22Rv1 (cell line): ENCODE measurements around the gene R3HDM2.

Experiments
- H3K27ac ChIP-seq: fragments of 450-650 bp; 2 replicates; pipeline ENCODE4 v1.5.1; 2017
- ZFX ChIP-seq: fragments of 450-650 bp; IDR thresholded peaks from 2 replicates; pipeline ENCODE4 v1.6.1; 2017; ENCODE audit warnings: antibody characterized with exemption, borderline replicate concordance
- TF ChIP-seq, protein P1 (sequence below): fragments of 450-650 bp; IDR thresholded peaks from 2 replicates; pipeline ENCODE4 v1.5.1; 2017; ENCODE audit warnings: mild to moderate bottlenecking

Gene R3HDM2

GRCh38 chr12:57224973-57225679 is 205.7 kb downstream of the R3HDM2 start:
- H3K27ac ChIP-seq = 0 out of 2 replicates have a peak overlapping the region, but pooled peaks have one; percentile 13
- TF ChIP-seq, protein P1, sequence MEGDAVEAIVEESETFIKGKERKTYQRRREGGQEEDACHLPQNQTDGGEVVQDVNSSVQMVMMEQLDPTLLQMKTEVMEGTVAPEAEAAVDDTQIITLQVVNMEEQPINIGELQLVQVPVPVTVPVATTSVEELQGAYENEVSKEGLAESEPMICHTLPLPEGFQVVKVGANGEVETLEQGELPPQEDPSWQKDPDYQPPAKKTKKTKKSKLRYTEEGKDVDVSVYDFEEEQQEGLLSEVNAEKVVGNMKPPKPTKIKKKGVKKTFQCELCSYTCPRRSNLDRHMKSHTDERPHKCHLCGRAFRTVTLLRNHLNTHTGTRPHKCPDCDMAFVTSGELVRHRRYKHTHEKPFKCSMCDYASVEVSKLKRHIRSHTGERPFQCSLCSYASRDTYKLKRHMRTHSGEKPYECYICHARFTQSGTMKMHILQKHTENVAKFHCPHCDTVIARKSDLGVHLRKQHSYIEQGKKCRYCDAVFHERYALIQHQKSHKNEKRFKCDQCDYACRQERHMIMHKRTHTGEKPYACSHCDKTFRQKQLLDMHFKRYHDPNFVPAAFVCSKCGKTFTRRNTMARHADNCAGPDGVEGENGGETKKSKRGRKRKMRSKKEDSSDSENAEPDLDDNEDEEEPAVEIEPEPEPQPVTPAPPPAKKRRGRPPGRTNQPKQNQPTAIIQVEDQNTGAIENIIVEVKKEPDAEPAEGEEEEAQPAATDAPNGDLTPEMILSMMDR = peak; percentile 66
- TF ChIP-seq ZFX = no peak

GRCh38 chr12:57224278-57224972 is 206.4 kb downstream of the R3HDM2 start:
- TF ChIP-seq, protein P1 = no peak
- no peak for TF ChIP-seq ZFX
- 0 out of 2 replicates have a peak overlapping the region, but pooled peaks have one; percentile 13 for H3K27ac ChIP-seq

GRCh38 chr12:57223191-57224165 is 207.4 kb downstream of the R3HDM2 start:
- 0 out of 2 replicates have a peak overlapping the region, but pooled peaks have one; percentile 13 for H3K27ac ChIP-seq
- TF ChIP-seq, protein P1 = no peak

DNA sequence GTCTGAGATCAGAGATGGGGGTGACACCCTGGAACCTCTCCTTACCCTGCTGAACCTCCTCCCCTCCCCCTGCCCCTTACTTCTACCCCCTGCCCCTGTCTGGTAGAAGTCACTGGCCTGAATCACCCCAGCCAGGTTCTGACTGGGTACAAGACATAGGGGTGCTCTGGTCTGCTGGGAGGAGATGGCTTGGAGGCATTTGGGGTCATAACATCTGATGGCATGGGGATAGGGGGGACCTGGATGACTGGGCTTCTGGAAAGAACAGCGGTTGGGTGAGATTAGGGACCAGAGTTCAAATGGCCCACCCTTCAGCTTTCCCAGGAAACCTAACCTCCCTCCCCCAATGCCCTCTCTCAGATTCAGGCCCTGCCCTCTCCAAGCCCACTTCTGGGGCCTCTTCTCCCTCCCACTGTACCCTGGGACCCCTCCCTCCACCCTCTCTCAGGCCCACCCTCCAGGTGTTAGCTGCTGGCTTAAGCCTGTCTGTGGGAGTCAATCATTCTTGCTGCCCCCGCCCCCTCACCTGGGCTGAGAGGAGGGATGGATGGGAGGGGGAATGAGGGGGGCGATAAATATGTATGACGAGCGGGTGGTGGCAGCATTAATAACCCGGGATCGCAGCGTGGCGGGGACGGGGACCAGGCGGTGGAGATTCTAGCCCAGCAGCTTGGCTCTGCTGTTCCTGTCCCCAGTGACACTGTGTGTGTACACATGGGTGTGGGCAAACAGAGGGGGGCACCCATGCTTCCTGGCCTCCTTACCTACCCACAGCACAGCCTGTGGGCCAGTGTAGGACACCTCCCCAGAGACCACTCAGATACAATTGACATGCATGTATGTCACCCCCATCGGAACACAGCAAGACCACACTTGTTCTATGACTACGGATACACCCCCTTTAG is 208.3 kb downstream of the R3HDM2 start:
- TF ChIP-seq, protein P1 = no peak
- no peak for TF ChIP-seq ZFX
- H3K27ac ChIP-seq = no peak overlapping the region

DNA sequence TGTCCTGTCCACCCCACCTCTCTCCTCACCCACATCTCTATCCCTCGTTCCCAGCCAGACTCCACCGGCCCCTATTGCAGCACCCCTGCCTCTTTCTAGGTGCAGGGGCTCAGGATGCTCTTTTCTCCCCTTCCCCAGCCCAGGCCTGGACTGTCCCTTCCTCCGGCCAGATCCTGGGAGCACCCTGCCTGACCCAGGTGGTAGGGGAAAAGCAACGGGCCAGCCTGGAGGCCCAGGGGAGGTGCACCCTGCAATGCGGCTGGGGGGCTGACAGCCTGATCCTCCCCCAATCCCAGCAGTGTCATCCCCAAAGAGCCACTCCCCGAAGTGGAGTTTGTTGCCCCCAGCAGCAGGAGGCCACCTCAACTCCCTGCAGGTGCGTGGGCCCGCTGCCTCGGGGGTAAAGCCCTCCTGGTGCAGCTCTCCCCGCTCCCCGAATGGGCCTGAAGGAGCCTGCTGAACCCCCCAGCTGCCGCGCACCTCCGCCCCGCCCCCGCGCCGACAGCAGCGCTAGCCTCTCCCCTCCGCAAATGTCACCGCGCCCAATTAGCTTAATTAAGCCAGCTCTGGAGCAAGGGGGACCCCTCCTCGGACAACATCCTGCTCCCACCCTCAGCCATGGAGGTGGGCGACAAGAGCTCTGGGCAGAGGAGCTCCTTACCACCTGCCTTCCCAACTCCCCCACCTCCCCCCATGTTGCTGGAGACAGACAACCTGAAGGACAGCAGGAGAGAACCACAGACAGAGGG is 209.5 kb downstream of the R3HDM2 start:
- H3K27ac ChIP-seq = no peak overlapping the region
- TF ChIP-seq ZFX = no peak
- TF ChIP-seq, protein P1 = no peak

DNA sequence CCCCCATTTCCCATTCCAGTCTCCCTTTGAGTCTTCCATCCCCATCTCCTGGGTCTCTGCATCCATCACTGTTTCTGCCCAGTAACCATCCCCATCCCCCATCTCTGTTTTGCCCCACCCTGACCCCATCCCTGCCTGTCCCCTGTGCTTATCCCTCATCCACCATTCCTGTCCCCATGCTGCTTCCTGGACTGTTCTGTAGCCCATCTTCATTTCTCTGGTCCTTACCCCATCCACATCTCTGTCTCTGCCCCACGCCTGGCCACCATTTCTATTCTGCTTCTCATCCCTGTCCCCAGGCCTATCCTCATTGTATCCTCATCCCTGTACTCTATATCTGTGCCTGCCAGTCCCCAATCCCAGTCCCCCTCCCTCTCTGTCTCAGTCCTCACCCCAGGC is 210.1 kb downstream of the R3HDM2 start:
- no peak overlapping the region for H3K27ac ChIP-seq
- TF ChIP-seq, protein P1 = no peak
- no peak for TF ChIP-seq ZFX
